ENCODE measurements around the gene PRKCA. TPM values are rescaled to one million over a fixed set of nuclear protein-coding genes. Genes with fewer than 3 reads are reported as not detected.

Gene PRKCA
- total and polyA plus RNA-seq, 10 of the 15 experiments (the other 5 are each of a cell fraction or from before 2014, with no cell fraction given), result 0.11 to 14.6 (median 0.72) TPM

GRCh38 chr17:66415366-66416206 lies 113.2 kb downstream of the PRKCA start (continued):
- no peak for TF ChIP-seq TBL1XR1 (IDR thresholded peaks at IDR 0.05; ENCODE audit: low read depth, low read length)
- no peak for TF ChIP-seq SPI1 (IDR thresholded peaks at IDR 0.05; ENCODE audit: borderline replicate concordance, insufficient read depth, low read depth, low read length)

- BruUV-seq (replicated peaks), result no TSS peak
- 45% methylated on average over 12 of the region's 12 CpGs for WGBS (ENCODE audit: insufficient coverage, insufficient replicate concordance, low lambda C conversion rate, missing lambda C conversion rate)
- POLR2A ChIA-PET, result no interaction called here
- TF ChIP-seq ATF3 (IDR thresholded peaks at IDR 0.05; ENCODE audit: borderline replicate concordance, extremely low read depth, low read depth, low read length) (no peak), GABPA (IDR thresholded peaks at IDR 0.05; ENCODE audit: low read depth) (no peak), NR2C1 (IDR thresholded peaks at IDR 0.05) (no peak), CBX5 (IDR thresholded peaks at IDR 0.05; ENCODE audit: low read depth) (no peak), CUX1 (IDR thresholded peaks at IDR 0.05; ENCODE audit: insufficient replicate concordance, low read depth, low read length) (no peak), HCFC1 (IDR thresholded peaks at IDR 0.05; ENCODE audit: low read length) (no peak), RELA (IDR thresholded peaks at IDR 0.05; ENCODE audit: borderline replicate concordance, partially characterized antibody) (no peak), IRF5 (IDR thresholded peaks at IDR 0.05; ENCODE audit: borderline replicate concordance) (no peak), PML (IDR thresholded peaks at IDR 0.05; ENCODE audit: low read length) (no peak), MYB (IDR thresholded peaks at IDR 0.05; ENCODE audit: borderline replicate concordance, low read depth, low read length) (no peak), TBL1XR1 (IDR thresholded peaks at IDR 0.05; ENCODE audit: low read depth, low read length) (no peak)
Observed at GRCh38 chr17:66416207-66416940, 114.0 kb downstream of the PRKCA start.

More at GRCh38 chr17:66416207-66416940, 114.0 kb downstream of the PRKCA start:
- Histone ChIP-seq H4K20me1 (ENCODE audit: control insufficient read depth, insufficient read depth) (no peaks in the 10 kb centered on the region; the same call in 1 of the 2 replicates), H3K9me3 (replicated peaks; ENCODE audit: control insufficient read depth, insufficient read depth, low read length) (no peaks in the 10 kb centered on the region), H3K4me1 (ENCODE audit: control insufficient read depth, insufficient read depth, low read length) (no peaks in the 10 kb centered on the region), H3K27ac (ENCODE audit: control insufficient read depth, insufficient read depth) (no peak overlapping the region), H3K9ac (ENCODE audit: control insufficient read depth, insufficient read depth, low read length) (no peak overlapping the region), H2AFZ (ENCODE audit: control insufficient read depth, low read depth, low read length) (no peak overlapping the region), H3K4me2 (ENCODE audit: control insufficient read depth, insufficient read depth) (no peak overlapping the region), H3K36me3 (ENCODE audit: control insufficient read depth in 2 of 2, insufficient read depth in 2 of 2, low read length in 1 of 2) (no peaks in the 10 kb centered on the region), H3K27me3 (replicated peaks in 1 of 2; ENCODE audit: control insufficient read depth in 2 of 2, insufficient read depth in 2 of 2, low read length in 1 of 2) (no peaks in the 10 kb centered on the region), H3K4me3 (no peak overlapping the region), H3K79me2 (ENCODE audit: control insufficient read depth, insufficient read depth, low read length) (no peaks in the 10 kb centered on the region)
- ChIA-PET RAD21 (ENCODE audit: unreplicated experiment) (no interaction called here), CTCF (interaction anchor here (0.6 to 1.4 kb wide), 2 partner anchors 25 to 62 kb away, joined by 3 to 5 read pairs; no protein-coding TSS in a partner anchor), SMC1A (ENCODE audit: uncharacterized antibody, unreplicated experiment) (no interaction called here)
- FAIRE-seq (no peak), DNase-seq (ENCODE audit: low read depth, low spot score) (no peak), ATAC-seq (no peak)
- intact Hi-C loops (cut with micrococcal nuclease; ENCODE audit: unreplicated experiment) (no loop called here), in situ Hi-C loops (cut with MboI) (no loop called here)

Data from GM12878 (cell line).